PC-3 (cell line): ENCODE measurements around the gene RUNDC1. TPM values are rescaled to one million over a fixed set of nuclear protein-coding genes. Genes with fewer than 3 reads are reported as not detected.

Experiments
- ATAC-seq: fragments of 200-7000 bp; cut with Tn5 transposase; 2 replicates; pipeline ENCODE4 v1.9.1; 2020; ENCODE audit warnings: mild to moderate bottlenecking, moderate library complexity
- BruUV-seq: library from RNA; stranded (reverse); fragments of 400-500 nt; replicated peaks from 2 replicates; lab custom pipeline; 2021; lab: Mats Ljungman, UMichigan
- CTCF ChIA-PET: fragments of 300-600 bp; sonication (Branson Sonifier 250); formaldehyde crosslinking; loops from one replicate; lab custom pipeline; 2022; ENCODE audit warnings: antibody characterized with exemption; lab: Charles Lee
- POLR2A ChIA-PET: fragments of 300-600 bp; sonication (Branson Sonifier 250); formaldehyde crosslinking; loops from one replicate; lab custom pipeline; 2022; ENCODE audit warnings: antibody characterized with exemption; ENCODE audit not compliant: unreplicated experiment; lab: Charles Lee
- DNase-seq: peaks from one replicate; pipeline ENCODE4 v3.0.0-alpha.2; 2015
- H2AFZ ChIP-seq: fragments of 300-600 bp; sonication (generic); 2 replicates; pipeline ENCODE4 v1.6.0; 2016; ENCODE audit warnings: antibody characterized with exemption, low read length
- H3F3A ChIP-seq: fragments of 300-600 bp; sonication (generic); one replicate; pipeline ENCODE4 v1.6.0; 2017; ENCODE audit warnings: antibody characterized with exemption, low read length, control low read depth, mild to moderate bottlenecking; ENCODE audit not compliant: unreplicated experiment
- H3K27ac ChIP-seq: fragments of 300-600 bp; sonication (generic); 2 replicates; pipeline ENCODE4 v1.5.1; 2016; ENCODE audit warnings: mild to moderate bottlenecking, low read length
- H3K27me3 ChIP-seq: fragments of 300-600 bp; sonication (generic); 2 replicates; pipeline ENCODE4 v1.6.1; 2016; ENCODE audit warnings: low read length, mixed read lengths
- H3K36me3 ChIP-seq: fragments of 300-600 bp; sonication (generic); 2 replicates; pipeline ENCODE4 v1.6.1; 2016; ENCODE audit warnings: low read depth, mixed run types, low read length, mixed read lengths
- H3K4me1 ChIP-seq: fragments of 300-600 bp; sonication (generic); 2 replicates; pipeline ENCODE4 v1.5.1; 2016; ENCODE audit warnings: low read length; ENCODE audit not compliant: insufficient read depth
- H3K4me2 ChIP-seq: fragments of 300-600 bp; sonication (generic); 2 replicates; pipeline ENCODE4 v1.6.0; 2016; ENCODE audit warnings: low read length
- H3K4me3 ChIP-seq: fragments of 300-600 bp; sonication (generic); 2 replicates; pipeline ENCODE4 v1.5.1; 2016; ENCODE audit warnings: mild to moderate bottlenecking, low read length, mixed read lengths
- H3K79me2 ChIP-seq: fragments of 300-600 bp; sonication (generic); 2 replicates; pipeline ENCODE4 v1.6.1; 2017; ENCODE audit warnings: low read length, mixed read lengths
- H3K9ac ChIP-seq: fragments of 300-600 bp; sonication (generic); 2 replicates; pipeline ENCODE4 v1.6.0; 2016; ENCODE audit warnings: mild to moderate bottlenecking, low read length
- H3K9me2 ChIP-seq: fragments of 300-600 bp; sonication (generic); replicated peaks from 2 replicates; pipeline ENCODE4 v1.6.1; 2016; ENCODE audit warnings: mixed run types, low read length, mixed read lengths
- H3K9me3 ChIP-seq: fragments of 300-600 bp; sonication (generic); 2 replicates; pipeline ENCODE4 v1.6.1; 2016; ENCODE audit warnings: low read length, mixed read lengths
- H4K20me1 ChIP-seq: fragments of 300-600 bp; sonication (generic); 2 replicates; pipeline ENCODE4 v1.6.1; 2016; ENCODE audit warnings: low read length, mixed read lengths
- CTCF ChIP-seq: fragments of 300-600 bp; sonication (generic); conservative IDR thresholded peaks from 2 replicates; pipeline ENCODE4 v1.5.1; 2017; ENCODE audit warnings: antibody characterized with exemption, low read depth, mild to moderate bottlenecking, low read length
- EZH2 ChIP-seq: fragments of 300-600 bp; sonication (generic); IDR thresholded peaks from one replicate; pipeline ENCODE4 v1.6.1; 2017; ENCODE audit warnings: antibody characterized with exemption, mild to moderate bottlenecking, low read length; ENCODE audit not compliant: unreplicated experiment
- EZH2phosphoT487 ChIP-seq: fragments of 300-600 bp; sonication (generic); IDR thresholded peaks from 2 replicates; pipeline ENCODE4 v1.6.1; 2018; ENCODE audit warnings: mild to moderate bottlenecking, antibody characterized with exemption, low read length, borderline replicate concordance
- intact Hi-C: fragments of 100-400 bp; cut with micrococcal nuclease; formaldehyde crosslinking; loops from 2 replicates; pipeline ENCODE4 v1.9.0; 2023
- total RNA-seq: library from RNA; depleted of rRNA; stranded (reverse); fragments of >200 nt; gene quantifications from 2 replicates; pipeline ENCODE4 v1.2.3, GENCODE V29; 2014

The RUNDC1 gene
- total RNA-seq, 1 experiment from 2014 or later, result 9.5 TPM

- Histone ChIP-seq H3K9ac (no peak overlapping the region), H3K4me1 (no peaks in the 10 kb centered on the region), H3K27ac (no peak overlapping the region), H3K36me3 (no peaks in the 10 kb centered on the region), H3K9me3 (no peaks in the 10 kb centered on the region), H3K79me2 (no peaks in the 10 kb centered on the region), H3F3A (no peaks in the 10 kb centered on the region), H2AFZ (no peak overlapping the region), H3K4me2 (no peak overlapping the region), H3K27me3 (no peaks in the 10 kb centered on the region), H3K4me3 (no peak overlapping the region), H3K9me2 (no peaks in the 10 kb centered on the region), H4K20me1 (no peaks in the 10 kb centered on the region)
- DNase-seq, result no peak
- ChIA-PET POLR2A (no interaction called here), CTCF (no interaction called here)
- BruUV-seq, result no TSS peak
- ATAC-seq, result no peak
- intact Hi-C loops, result no loop called here
- no peak for TF ChIP-seq CTCF
- TF ChIP-seq EZH2, result no peak
- no peak for TF ChIP-seq EZH2phosphoT487
These were observed 49.9 kb downstream of the RUNDC1 start for GRCh38 chr17:43030137-43030767.

GRCh38 chr17:43031666-43032065 lies 51.3 kb downstream of the RUNDC1 start:
- H2AFZ ChIP-seq, result no peak overlapping the region
- BruUV-seq, result no TSS peak
- no peaks in the 10 kb centered on the region for H3F3A ChIP-seq
- H3K9ac ChIP-seq, result no peak overlapping the region
- no peaks in the 10 kb centered on the region for H4K20me1 ChIP-seq
- TF ChIP-seq EZH2phosphoT487 (no peak), EZH2 (no peak), CTCF (no peak)
- no peaks in the 10 kb centered on the region for H3K9me3 ChIP-seq
- H3K4me2 ChIP-seq, result no peak overlapping the region
- no peaks in the 10 kb centered on the region for H3K79me2 ChIP-seq
- no peaks in the 10 kb centered on the region for H3K4me1 ChIP-seq
- H3K27me3 ChIP-seq, result no peaks in the 10 kb centered on the region
- ATAC-seq (no peak), DNase-seq (no peak)
- ChIA-PET POLR2A (no interaction called here), CTCF (no interaction called here)
- H3K9me2 ChIP-seq, result no peaks in the 10 kb centered on the region
- H3K4me3 ChIP-seq, result no peak overlapping the region
- no peak overlapping the region for H3K27ac ChIP-seq
- no peaks in the 10 kb centered on the region for H3K36me3 ChIP-seq
- intact Hi-C loops, result no loop called here
